Panc1 (cell line): Measurements from ENCODE around the gene SLC30A4. TPM values are rescaled to one million over a fixed set of nuclear protein-coding genes. Genes with fewer than 3 reads are reported as not detected.

Source experiments
- ATAC-seq: fragments of 200-7000 bp; cut with Tn5 transposase; 2 replicates; pipeline ENCODE4 v1.9.1; 2020; ENCODE audit warnings: mild to moderate bottlenecking, moderate library complexity
- BruUV-seq: library from RNA; stranded (reverse); fragments of 400-500 nt; replicated peaks from 2 replicates; lab custom pipeline; 2021; lab: Mats Ljungman, UMichigan
- CTCF ChIA-PET: fragments of 300-600 bp; sonication (Branson Sonifier 250); formaldehyde crosslinking; loops from one replicate; lab custom pipeline; 2022; ENCODE audit warnings: antibody characterized with exemption; lab: Charles Lee
- POLR2A ChIA-PET: fragments of 300-600 bp; sonication (Branson Sonifier 250); formaldehyde crosslinking; loops from one replicate; lab custom pipeline; 2022; ENCODE audit warnings: antibody characterized with exemption; lab: Charles Lee
- DNase-seq: peaks from one replicate; pipeline ENCODE4 v3.0.0-alpha.2; 2010; ENCODE audit warnings: low read depth, low spot score
- H3K27ac ChIP-seq: 2 replicates; pipeline ENCODE4 v1.5.1; 2011; ENCODE audit warnings: mild to moderate bottlenecking, low read length, inconsistent platforms
- H3K27me3 ChIP-seq: fragments of 200-500 bp; sonication (Bioruptor generic); 2 replicates; pipeline ENCODE4 v1.6.0; 2014; ENCODE audit warnings: low read length, inconsistent platforms; ENCODE audit not compliant: control insufficient read depth, insufficient read depth
- H3K36me3 ChIP-seq: fragments of 200-500 bp; sonication (Bioruptor generic); 2 replicates; pipeline ENCODE4 v1.5.1; 2014; ENCODE audit warnings: inconsistent platforms, mild to moderate bottlenecking, low read length, moderate library complexity; ENCODE audit not compliant: control insufficient read depth, insufficient read depth
- H3K4me1 ChIP-seq: 2 replicates; pipeline ENCODE4 v1.5.1; 2011; ENCODE audit warnings: inconsistent platforms, mild to moderate bottlenecking, low read length, moderate library complexity; ENCODE audit not compliant: control insufficient read depth, insufficient read depth
- H3K4me3 ChIP-seq, 2 experiments: 2 replicates each; pipeline ENCODE4 v1.5.1; 2011 to 2012; ENCODE audit warnings: low read depth in 2 of 2, low read length in 2 of 2, mild to moderate bottlenecking in 2 of 2, inconsistent platforms in 1 of 2, moderate library complexity in 1 of 2
- H3K9me3 ChIP-seq: fragments of 200-500 bp; sonication (Bioruptor generic); 2 replicates; pipeline ENCODE4 v1.5.1; 2014; ENCODE audit warnings: low read depth, mild to moderate bottlenecking, inconsistent platforms, low read length, moderate library complexity; ENCODE audit not compliant: control insufficient read depth, insufficient read depth
- POLR2AphosphoS5 ChIP-seq: IDR thresholded peaks from 2 replicates; pipeline ENCODE4 v1.6.1; 2012; ENCODE audit warnings: mild to moderate bottlenecking, low read depth, low read length, moderate library complexity
- SIN3A ChIP-seq: IDR thresholded peaks from 2 replicates; pipeline ENCODE4 v1.6.1; 2012; ENCODE audit warnings: low read depth, mild to moderate bottlenecking, low read length, moderate library complexity, borderline replicate concordance; ENCODE audit not compliant: insufficient read depth
- TCF7L2 ChIP-seq: IDR thresholded peaks from 2 replicates; pipeline ENCODE4 v1.6.1; 2011; ENCODE audit warnings: mild to moderate bottlenecking, low read depth, low read length, inconsistent platforms
- in situ Hi-C: cut with HindIII; loops from 2 replicates; pipeline ENCODE4 v1.10.0; 2016; ENCODE audit warnings: low sequenced_read_pairs, low pct_unique_long_range_greater_than_20kb
- intact Hi-C: fragments of 100-400 bp; cut with micrococcal nuclease; formaldehyde crosslinking; loops from one replicate; pipeline ENCODE4 v1.10.0; 2022; ENCODE audit not compliant: unreplicated experiment
- total RNA-seq: library from RNA; stranded (reverse); gene quantifications from one replicate; pipeline ENCODE4 v1.2.1, GENCODE V29; 2021; ENCODE audit not compliant: unreplicated experiment
- TF ChIP-seq, protein P1 (sequence below): fragments of 450-650 bp; IDR thresholded peaks from 2 replicates; pipeline ENCODE4 v1.5.1; 2017; ENCODE audit warnings: mild to moderate bottlenecking
- TF ChIP-seq, protein P2 (sequence below), 2 experiments: IDR thresholded peaks; 2 replicates each; pipeline ENCODE4 v1.6.1; 2011 to 2012; ENCODE audit warnings: low read depth in 2 of 2, control low read depth in 1 of 2, low read length in 1 of 2, mild to moderate bottlenecking in 1 of 2, moderate library complexity in 1 of 2; ENCODE audit not compliant: insufficient read depth in 1 of 2

SLC30A4 gene
- total RNA-seq, 1 experiment from 2014 or later = 9.3 TPM

DNA sequence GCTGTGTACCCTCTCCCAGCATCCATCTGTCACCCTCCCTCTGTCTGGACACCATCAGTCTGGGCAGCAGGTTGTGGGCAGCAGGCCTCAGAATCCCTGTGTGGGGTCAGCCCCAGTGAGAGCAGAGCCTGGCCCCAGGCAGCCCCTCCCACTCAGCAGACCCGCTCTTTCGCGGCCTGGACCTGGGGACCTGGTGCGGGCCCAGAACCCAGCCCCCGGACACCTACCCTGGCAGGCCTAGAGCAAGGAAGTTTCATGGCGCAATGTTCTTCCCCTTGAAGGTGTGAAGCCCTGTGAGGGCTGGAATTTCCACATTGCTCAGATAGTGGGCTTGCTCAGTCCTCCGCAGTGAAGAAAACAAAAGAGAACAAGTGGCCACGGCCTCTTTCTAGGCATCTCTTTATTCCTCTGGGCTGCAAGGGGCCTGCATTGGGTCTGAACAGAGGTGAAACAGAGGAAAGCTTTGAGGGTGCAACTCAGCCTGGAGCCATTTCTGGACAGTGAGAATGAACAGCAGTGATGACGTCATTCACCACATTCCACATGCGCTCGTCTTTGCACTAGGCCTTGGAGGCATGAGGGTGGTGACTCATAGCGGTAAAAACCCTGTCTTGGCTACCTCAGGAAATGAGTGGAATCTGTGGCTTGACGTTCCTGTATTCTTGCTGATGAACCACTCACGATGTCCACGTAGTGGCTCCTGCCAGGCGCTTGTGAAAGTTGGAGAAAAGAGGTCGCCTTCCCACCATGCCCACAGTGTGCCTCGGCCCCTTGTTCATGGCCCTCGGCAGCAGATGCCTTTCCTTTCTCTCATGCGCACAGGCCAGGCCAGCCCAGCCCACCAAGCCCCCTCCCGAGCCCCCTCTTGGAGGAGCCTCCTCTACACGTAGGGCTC lies 66.1 kb downstream of the SLC30A4 start:
- CTCF ChIA-PET = interaction anchor here (0.6 to 2.6 kb wide), 3 partner anchors 19 to 27 kb away, joined by 10 to 43 read pairs (median 13); no protein-coding TSS in a partner anchor
- ATAC-seq = peak; percentile 78
- TF ChIP-seq, protein P1, sequence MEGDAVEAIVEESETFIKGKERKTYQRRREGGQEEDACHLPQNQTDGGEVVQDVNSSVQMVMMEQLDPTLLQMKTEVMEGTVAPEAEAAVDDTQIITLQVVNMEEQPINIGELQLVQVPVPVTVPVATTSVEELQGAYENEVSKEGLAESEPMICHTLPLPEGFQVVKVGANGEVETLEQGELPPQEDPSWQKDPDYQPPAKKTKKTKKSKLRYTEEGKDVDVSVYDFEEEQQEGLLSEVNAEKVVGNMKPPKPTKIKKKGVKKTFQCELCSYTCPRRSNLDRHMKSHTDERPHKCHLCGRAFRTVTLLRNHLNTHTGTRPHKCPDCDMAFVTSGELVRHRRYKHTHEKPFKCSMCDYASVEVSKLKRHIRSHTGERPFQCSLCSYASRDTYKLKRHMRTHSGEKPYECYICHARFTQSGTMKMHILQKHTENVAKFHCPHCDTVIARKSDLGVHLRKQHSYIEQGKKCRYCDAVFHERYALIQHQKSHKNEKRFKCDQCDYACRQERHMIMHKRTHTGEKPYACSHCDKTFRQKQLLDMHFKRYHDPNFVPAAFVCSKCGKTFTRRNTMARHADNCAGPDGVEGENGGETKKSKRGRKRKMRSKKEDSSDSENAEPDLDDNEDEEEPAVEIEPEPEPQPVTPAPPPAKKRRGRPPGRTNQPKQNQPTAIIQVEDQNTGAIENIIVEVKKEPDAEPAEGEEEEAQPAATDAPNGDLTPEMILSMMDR = no peak
- TF ChIP-seq TCF7L2 (no peak), POLR2AphosphoS5 (peak; percentile 49; the same call in 1 of the 2 replicates), SIN3A (no peak)
- TF ChIP-seq, protein P2, sequence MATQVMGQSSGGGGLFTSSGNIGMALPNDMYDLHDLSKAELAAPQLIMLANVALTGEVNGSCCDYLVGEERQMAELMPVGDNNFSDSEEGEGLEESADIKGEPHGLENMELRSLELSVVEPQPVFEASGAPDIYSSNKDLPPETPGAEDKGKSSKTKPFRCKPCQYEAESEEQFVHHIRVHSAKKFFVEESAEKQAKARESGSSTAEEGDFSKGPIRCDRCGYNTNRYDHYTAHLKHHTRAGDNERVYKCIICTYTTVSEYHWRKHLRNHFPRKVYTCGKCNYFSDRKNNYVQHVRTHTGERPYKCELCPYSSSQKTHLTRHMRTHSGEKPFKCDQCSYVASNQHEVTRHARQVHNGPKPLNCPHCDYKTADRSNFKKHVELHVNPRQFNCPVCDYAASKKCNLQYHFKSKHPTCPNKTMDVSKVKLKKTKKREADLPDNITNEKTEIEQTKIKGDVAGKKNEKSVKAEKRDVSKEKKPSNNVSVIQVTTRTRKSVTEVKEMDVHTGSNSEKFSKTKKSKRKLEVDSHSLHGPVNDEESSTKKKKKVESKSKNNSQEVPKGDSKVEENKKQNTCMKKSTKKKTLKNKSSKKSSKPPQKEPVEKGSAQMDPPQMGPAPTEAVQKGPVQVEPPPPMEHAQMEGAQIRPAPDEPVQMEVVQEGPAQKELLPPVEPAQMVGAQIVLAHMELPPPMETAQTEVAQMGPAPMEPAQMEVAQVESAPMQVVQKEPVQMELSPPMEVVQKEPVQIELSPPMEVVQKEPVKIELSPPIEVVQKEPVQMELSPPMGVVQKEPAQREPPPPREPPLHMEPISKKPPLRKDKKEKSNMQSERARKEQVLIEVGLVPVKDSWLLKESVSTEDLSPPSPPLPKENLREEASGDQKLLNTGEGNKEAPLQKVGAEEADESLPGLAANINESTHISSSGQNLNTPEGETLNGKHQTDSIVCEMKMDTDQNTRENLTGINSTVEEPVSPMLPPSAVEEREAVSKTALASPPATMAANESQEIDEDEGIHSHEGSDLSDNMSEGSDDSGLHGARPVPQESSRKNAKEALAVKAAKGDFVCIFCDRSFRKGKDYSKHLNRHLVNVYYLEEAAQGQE (IDR thresholded peaks at IDR 0.05; ENCODE audit: insufficient read depth in 1 of 2, low read depth in 2 of 2, low read length in 1 of 2) = 0 out of 4 replicates have a peak, but pooled peaks of 1 of the 2 experiments have one; percentile 19
- H3K36me3 ChIP-seq = no peaks in the 10 kb centered on the region
- BruUV-seq = no TSS peak
- in situ Hi-C loops (no loop called here), intact Hi-C loops (loop anchor here (1.0 to 5.0 kb wide), 2 partner anchors 26 to 34 kb away; no protein-coding TSS in a partner anchor)
- POLR2A ChIA-PET = no interaction called here
- H3K4me3 ChIP-seq = peak overlapping the region in 1 of 2 experiments; percentile 23; a peak in 1 of 4 replicates
- DNase-seq = peak; percentile 91
- H3K4me1 ChIP-seq = peaks cover 44% of the 10 kb centered on the region
- no peaks in the 10 kb centered on the region for H3K27me3 ChIP-seq
- H3K9me3 ChIP-seq = no peaks in the 10 kb centered on the region; the same call in 1 of the 2 replicates
- peak overlapping the region; percentile 89 for H3K27ac ChIP-seq

DNA sequence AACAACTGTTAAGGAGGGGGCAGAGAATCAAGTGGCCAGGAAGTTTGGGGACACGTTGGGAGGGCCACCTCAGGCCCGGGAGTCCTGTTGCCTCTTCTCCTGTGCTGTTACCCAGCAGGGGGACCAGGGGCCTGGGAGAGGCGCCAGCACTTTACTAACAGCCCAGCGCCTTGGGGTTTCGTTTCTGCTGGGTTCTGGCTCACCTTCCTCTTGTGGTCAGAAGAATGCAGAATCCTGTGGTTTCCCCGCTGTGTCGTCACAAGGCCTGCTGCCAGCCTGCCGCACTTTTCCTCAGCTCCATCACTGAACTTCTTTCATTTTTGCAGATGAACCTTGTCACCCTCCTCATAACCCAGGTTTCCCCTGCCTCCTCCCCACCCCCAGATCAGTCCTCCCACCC lies 67.7 kb downstream of the SLC30A4 start:
- no peaks in the 10 kb centered on the region for H3K27me3 ChIP-seq
- peak overlapping the region in 1 of 2 experiments; percentile 19; a peak in 2 of 4 replicates for H3K4me3 ChIP-seq
- H3K9me3 ChIP-seq = no peaks in the 10 kb centered on the region; the same call in 1 of the 2 replicates
- TF ChIP-seq SIN3A (no peak), POLR2AphosphoS5 (peak; percentile 74), TCF7L2 (no peak)
- TF ChIP-seq, protein P1 = no peak
- TF ChIP-seq, protein P2 (IDR thresholded peaks at IDR 0.05; ENCODE audit: insufficient read depth in 1 of 2, low read depth in 2 of 2, low read length in 1 of 2) = no peak
- peak overlapping the region; percentile 89 for H3K27ac ChIP-seq
- peaks cover 48% of the 10 kb centered on the region for H3K4me1 ChIP-seq
- no TSS peak for BruUV-seq
- ChIA-PET CTCF (interaction anchor here (0.7 to 1.7 kb wide), 4 partner anchors 8 to 157 kb away, joined by 3 to 10 read pairs (median 3); no protein-coding TSS in a partner anchor), POLR2A (no interaction called here)
- no peaks in the 10 kb centered on the region for H3K36me3 ChIP-seq
- in situ Hi-C loops = no loop called here
- DNase-seq (no peak), ATAC-seq (peak; percentile 80)
- intact Hi-C loops = loop anchor here (5.0 kb wide), 1 partner anchor 33 kb away; no protein-coding TSS in a partner anchor
